HEK293T (cell line): Measurements from ENCODE around the gene GALM.

ENCODE experiments used
- CTCF ChIA-PET: fragments of 350-600 bp; formaldehyde crosslinking; extraction: SDS; loops from one replicate; lab custom pipeline; 2021; ENCODE audit warnings: antibody characterized with exemption, inconsistent platforms; lab: Yijun Ruan, JAX
- POLR2A ChIA-PET: fragments of 350-600 bp; formaldehyde crosslinking; extraction: SDS; loops from one replicate; lab custom pipeline; 2020; ENCODE audit warnings: antibody characterized with exemption, inconsistent platforms; lab: Yijun Ruan, JAX
- DNase-seq: peaks from one replicate; pipeline ENCODE4 v3.0.0; 2012; ENCODE audit warnings: mixed read lengths; ENCODE audit errors: extremely low spot score
- ARNT ChIP-seq: fragments of 450-650 bp; IDR thresholded peaks from 2 replicates; pipeline ENCODE4 v1.6.1; 2017; ENCODE audit warnings: mild to moderate bottlenecking
- BHLHE40 ChIP-seq: fragments of 450-650 bp; IDR thresholded peaks from 2 replicates; pipeline ENCODE4 v1.6.1; 2016; ENCODE audit warnings: mild to moderate bottlenecking, moderate library complexity, borderline replicate concordance
- CTBP1 ChIP-seq: fragments of 450-650 bp; IDR thresholded peaks from 2 replicates; pipeline ENCODE4 v1.6.1; 2016; ENCODE audit warnings: borderline replicate concordance
- ELF4 ChIP-seq: fragments of 450-650 bp; IDR thresholded peaks from 2 replicates; pipeline ENCODE4 v1.6.1; 2017; ENCODE audit warnings: antibody characterized with exemption
- FOXA1 ChIP-seq: fragments of 450-650 bp; IDR thresholded peaks from 2 replicates; pipeline ENCODE4 v1.6.1; 2016; ENCODE audit warnings: mild to moderate bottlenecking
- FOXK2 ChIP-seq: fragments of 450-650 bp; IDR thresholded peaks from 2 replicates; pipeline ENCODE4 v1.6.1; 2016; ENCODE audit warnings: mild to moderate bottlenecking
- FOXM1 ChIP-seq: fragments of 450-650 bp; IDR thresholded peaks from 2 replicates; pipeline ENCODE4 v1.6.1; 2017; ENCODE audit warnings: mild to moderate bottlenecking, borderline replicate concordance
- HDGF ChIP-seq: fragments of 450-650 bp; IDR thresholded peaks from 2 replicates; pipeline ENCODE4 v1.6.1; 2017; ENCODE audit warnings: antibody characterized with exemption, borderline replicate concordance
- L3MBTL2 ChIP-seq: fragments of 450-650 bp; conservative IDR thresholded peaks from 2 replicates; pipeline ENCODE4 v1.6.1; 2016; ENCODE audit warnings: mild to moderate bottlenecking
- LEF1 ChIP-seq: fragments of 450-650 bp; IDR thresholded peaks from 2 replicates; pipeline ENCODE4 v1.6.1; 2017; ENCODE audit warnings: mild to moderate bottlenecking, borderline replicate concordance
- NFRKB ChIP-seq: fragments of 450-650 bp; IDR thresholded peaks from 2 replicates; pipeline ENCODE4 v1.6.1; 2016; ENCODE audit warnings: mild to moderate bottlenecking, moderate library complexity
- PKNOX1 ChIP-seq: fragments of 450-650 bp; IDR thresholded peaks from 2 replicates; pipeline ENCODE4 v1.6.1; 2016
- SP1 ChIP-seq: fragments of 450-650 bp; IDR thresholded peaks from 2 replicates; pipeline ENCODE4 v1.6.1; 2017
- SUZ12 ChIP-seq: fragments of 450-650 bp; IDR thresholded peaks from 2 replicates; pipeline ENCODE4 v1.6.1; 2016; ENCODE audit warnings: mild to moderate bottlenecking
- TARDBP ChIP-seq: fragments of 450-650 bp; IDR thresholded peaks from 2 replicates; pipeline ENCODE4 v1.6.1; 2016
- ZNF384 ChIP-seq: fragments of 450-650 bp; IDR thresholded peaks from 2 replicates; pipeline ENCODE4 v1.6.1; 2016

The GALM gene

GRCh38 chr2:38648107-38648761 lies 17.7 kb upstream of the GALM start:
- POLR2A ChIA-PET: interaction anchor here (0.9 kb wide), 1 partner anchor 17 kb away, joined by 3 read pairs; the partner anchor contains the start of gene GALM
- TF ChIP-seq ELF4 (no peak), SP1 (no peak), PKNOX1 (no peak), LEF1 (no peak), ZNF384 (no peak), BHLHE40 (no peak), FOXA1 (no peak), L3MBTL2 (no peak), CTBP1 (no peak), FOXM1 (no peak), HDGF (no peak), FOXK2 (no peak)
- CTCF ChIA-PET: no interaction called here
- DNase-seq: no peak

GRCh38 chr2:38649176-38649728 lies 16.7 kb upstream of the GALM start:
- CTCF ChIA-PET: no interaction called here
- no peak for TF ChIP-seq FOXK2
- no peak for TF ChIP-seq ARNT
- TF ChIP-seq LEF1: no peak
- POLR2A ChIA-PET: interaction anchor here (0.9 to 1.8 kb wide), 2 partner anchors 16 to 102 kb away, joined by 3 to 4 read pairs; partner anchors contain the start of genes GALM and SRSF7
- no peak for DNase-seq

GRCh38 chr2:38650012-38650411 lies 15.9 kb upstream of the GALM start:
- CTCF ChIA-PET: no interaction called here
- TF ChIP-seq HDGF: no peak
- TF ChIP-seq SUZ12: no peak
- no peak for TF ChIP-seq SP1
- no peak for TF ChIP-seq PKNOX1
- TF ChIP-seq ARNT: no peak
- TF ChIP-seq ZNF384: no peak
- no peak for TF ChIP-seq TARDBP
- TF ChIP-seq L3MBTL2: no peak
- TF ChIP-seq FOXA1: no peak
- no peak for TF ChIP-seq NFRKB
- no peak for TF ChIP-seq LEF1
- no peak for TF ChIP-seq FOXK2
- no peak for TF ChIP-seq FOXM1
- POLR2A ChIA-PET: interaction anchor here (1.8 kb wide), 1 partner anchor 101 kb away, joined by 4 read pairs; the partner anchor contains the start of gene SRSF7
- no peak for DNase-seq

GRCh38 chr2:38650717-38651116 lies 15.2 kb upstream of the GALM start:
- no peak for DNase-seq

GRCh38 chr2:38652431-38653273 lies 13.3 kb upstream of the GALM start:
- no peak for DNase-seq
- ChIA-PET CTCF (interaction anchor here (0.6 kb wide), 2 partner anchors 16 to 628 kb away, joined by 4 to 7 read pairs; no protein-coding TSS in a partner anchor), POLR2A (interaction anchor here (1.0 kb wide), 1 partner anchor 99 kb away, joined by 3 read pairs; the partner anchor contains the start of gene SRSF7)
- TF ChIP-seq TARDBP (no peak), FOXK2 (no peak), PKNOX1 (no peak), SP1 (no peak), SUZ12 (no peak), ARNT (no peak), CTBP1 (no peak), BHLHE40 (no peak), HDGF (no peak), FOXA1 (no peak), FOXM1 (no peak), LEF1 (no peak), ZNF384 (no peak), NFRKB (no peak), ELF4 (no peak)

More at GRCh38 chr2:38650717-38651116, 15.2 kb upstream of the GALM start:
- no peak for TF ChIP-seq NFRKB
- no peak for TF ChIP-seq CTBP1
- TF ChIP-seq SP1: no peak
- TF ChIP-seq SUZ12: no peak
- no peak for TF ChIP-seq HDGF
- no peak for TF ChIP-seq LEF1
- TF ChIP-seq ARNT: no peak
- no peak for TF ChIP-seq PKNOX1
- CTCF ChIA-PET: no interaction called here
- POLR2A ChIA-PET: interaction anchor here (0.7 to 1.8 kb wide), 3 partner anchors 11 to 101 kb away, joined by 3 to 4 read pairs (median 3); partner anchors contain the start of genes GALM and SRSF7
